Measurements from ENCODE around the gene CFAP61. TPM values are rescaled to one million over a fixed set of nuclear protein-coding genes. Genes with fewer than 3 reads are reported as not detected.

CFAP61 gene
- total and polyA plus RNA-seq, 7 donors: 8.3 to 59.4 (median 24.5) TPM

- Histone ChIP-seq H3K27me3 (ENCODE audit: insufficient read depth in 3 of 3, low read length in 2 of 3) (no peaks in the 10 kb centered on the region), H3K4me3 (no peak overlapping the region), H3K27ac (no peak overlapping the region), H3K36me3 (ENCODE audit: insufficient read depth in 1 of 2, low read depth in 1 of 2) (peaks cover 0 to 40% of the 10 kb centered on the region in 2 donors), H3K4me1 (no peaks in the 10 kb centered on the region), H3K9me3 (no peaks in the 10 kb centered on the region)
- ATAC-seq: no peak
- 93 to 98% (median 94%) methylated on average over 3 of the region's 3 CpGs for WGBS, 3 donors
- no peak for DNase-seq
- intact Hi-C loops (cut with DNase I): no loop called here
- no peak for TF ChIP-seq CTCF (IDR thresholded peaks at IDR 0.05)
These were observed 349.7 kb downstream of the CFAP61 start for GRCh38 chr20:20401991-20402390.

GRCh38 chr20:20404633-20405032 lies 352.3 kb downstream of the CFAP61 start:
- Histone ChIP-seq H3K9me3 (no peaks in the 10 kb centered on the region), H3K4me1 (no peaks in the 10 kb centered on the region), H3K36me3 (ENCODE audit: insufficient read depth in 1 of 2, low read depth in 1 of 2) (peaks cover 0 to 32% of the 10 kb centered on the region in 2 donors), H3K27me3 (ENCODE audit: insufficient read depth in 3 of 3, low read length in 2 of 3) (no peaks in the 10 kb centered on the region), H3K27ac (no peak overlapping the region), H3K4me3 (no peak overlapping the region)
- ATAC-seq (no peak), DNase-seq (no peak)
- 86 to 94% (median 89%) methylated on average over 5 of the region's 5 CpGs for WGBS, 3 donors
- intact Hi-C loops (cut with DNase I): no loop called here
- no peak for TF ChIP-seq CTCF (IDR thresholded peaks at IDR 0.05)

GRCh38 chr20:20405623-20406022 lies 353.3 kb downstream of the CFAP61 start:
- DNase-seq (no peak), ATAC-seq (no peak)
- Histone ChIP-seq H3K36me3 (ENCODE audit: insufficient read depth in 1 of 2, low read depth in 1 of 2) (peaks cover 0 to 32% of the 10 kb centered on the region in 2 donors), H3K27ac (no peak overlapping the region), H3K4me1 (no peaks in the 10 kb centered on the region), H3K27me3 (ENCODE audit: insufficient read depth in 3 of 3, low read length in 2 of 3) (no peaks in the 10 kb centered on the region), H3K9me3 (no peaks in the 10 kb centered on the region), H3K4me3 (no peak overlapping the region)
- WGBS, 3 donors: 83 to 89% (median 83%) methylated on average over 10 of the region's 10 CpGs
- TF ChIP-seq CTCF (IDR thresholded peaks at IDR 0.05): no peak
- intact Hi-C loops (cut with DNase I): no loop called here

- no peak for TF ChIP-seq CTCF (IDR thresholded peaks at IDR 0.05)
- Histone ChIP-seq H3K27ac (no peak overlapping the region), H3K36me3 (ENCODE audit: insufficient read depth in 1 of 2, low read depth in 1 of 2) (peaks cover 0 to 30% of the 10 kb centered on the region in 2 donors), H3K4me3 (no peak overlapping the region), H3K9me3 (no peaks in the 10 kb centered on the region), H3K27me3 (ENCODE audit: insufficient read depth in 3 of 3, low read length in 2 of 3) (no peaks in the 10 kb centered on the region), H3K4me1 (no peaks in the 10 kb centered on the region)
- intact Hi-C loops (cut with DNase I): no loop called here
- WGBS, 3 donors: 63 to 70% (median 67%) methylated on average over 2 of the region's 2 CpGs
- DNase-seq (no peak), ATAC-seq (peak in 3 of 4 donors; percentile 52 to 60 (median 55))
These were observed 354.0 kb downstream of the CFAP61 start for GRCh38 chr20:20406306-20406705.

All from psoas muscle (tissue), 8 donors.